GM18520 (cell line): ENCODE data around the gene CDC42EP4.
"Not testable (repeated sequence)": the region's sequence is repeated elsewhere in the genome, so short reads cannot be mapped to it uniquely, and the experiment has no call there.

Experiments used
- ATAC-seq: cut with Tn5 transposase; IDR thresholded peaks from one replicate; pipeline ENCODE4 v1.9.1; 2021; ENCODE audit not compliant: unreplicated experiment

Gene CDC42EP4

GRCh38 chr17:73320601-73321264 lies 8.9 kb upstream of the CDC42EP4 start:
- ATAC-seq, result no peak

GRCh38 chr17:73319766-73320165 lies 8.0 kb upstream of the CDC42EP4 start:
- ATAC-seq, result no peak

GRCh38 chr17:73318836-73319235 lies 7.0 kb upstream of the CDC42EP4 start:
- ATAC-seq, result no peak

GRCh38 chr17:73318427-73318813 lies 6.6 kb upstream of the CDC42EP4 start:
- ATAC-seq, result no peak

- no peak for ATAC-seq
Measured at GRCh38 chr17:73317513-73318426, 6.0 kb upstream of the CDC42EP4 start.

- peak; percentile 78 for ATAC-seq
Measured at GRCh38 chr17:73316919-73317505, 5.2 kb upstream of the CDC42EP4 start.

- no peak for ATAC-seq
Measured at GRCh38 chr17:73315471-73315870, 3.7 kb upstream of the CDC42EP4 start.

- ATAC-seq, result no peak
Measured at GRCh38 chr17:73313526-73314127, 1.8 kb upstream of the CDC42EP4 start.

- ATAC-seq, result not testable (repeated sequence)
Measured at GRCh38 chr17:73312887-73313286, 1.1 kb upstream of the CDC42EP4 start.

GRCh38 chr17:73311428-73311780 lies 397 bp downstream of the CDC42EP4 start:
- peak; percentile 6 for ATAC-seq

- no peak for ATAC-seq
Measured at GRCh38 chr17:73309727-73310596, 1.8 kb downstream of the CDC42EP4 start.

- ATAC-seq, result not testable (repeated sequence)
Measured at GRCh38 chr17:73308959-73309358, 2.8 kb downstream of the CDC42EP4 start.

- ATAC-seq, result no peak
Measured at GRCh38 chr17:73308017-73308823, 3.6 kb downstream of the CDC42EP4 start.

GRCh38 chr17:73307130-73307529 lies 4.7 kb downstream of the CDC42EP4 start:
- ATAC-seq, result no peak

GRCh38 chr17:73305845-73306836 lies 5.7 kb downstream of the CDC42EP4 start:
- no peak for ATAC-seq

- no peak for ATAC-seq
Measured at GRCh38 chr17:73304971-73305812, 6.6 kb downstream of the CDC42EP4 start.

- no peak for ATAC-seq
Measured at GRCh38 chr17:73304438-73304837, 7.4 kb downstream of the CDC42EP4 start.

- no peak for ATAC-seq
Measured at GRCh38 chr17:73302189-73302588, 9.6 kb downstream of the CDC42EP4 start.
